ENCODE data around the gene ATRX. TPM values are rescaled to one million over a fixed set of nuclear protein-coding genes. Genes with fewer than 3 reads are reported as not detected.

The ATRX gene
- total and polyA plus RNA-seq, 2 experiments from 2014 or later = 72.5 to 76.0 TPM

- H3K36me3 ChIP-seq = no peaks in the 10 kb centered on the region
- no peak overlapping the region for H3K4me3 ChIP-seq
- no peak for DNase-seq (ENCODE audit: low read depth in 1 of 2, low spot score in 1 of 2)
- no peaks in the 10 kb centered on the region for H3K27me3 ChIP-seq
- TF ChIP-seq, protein P1, sequence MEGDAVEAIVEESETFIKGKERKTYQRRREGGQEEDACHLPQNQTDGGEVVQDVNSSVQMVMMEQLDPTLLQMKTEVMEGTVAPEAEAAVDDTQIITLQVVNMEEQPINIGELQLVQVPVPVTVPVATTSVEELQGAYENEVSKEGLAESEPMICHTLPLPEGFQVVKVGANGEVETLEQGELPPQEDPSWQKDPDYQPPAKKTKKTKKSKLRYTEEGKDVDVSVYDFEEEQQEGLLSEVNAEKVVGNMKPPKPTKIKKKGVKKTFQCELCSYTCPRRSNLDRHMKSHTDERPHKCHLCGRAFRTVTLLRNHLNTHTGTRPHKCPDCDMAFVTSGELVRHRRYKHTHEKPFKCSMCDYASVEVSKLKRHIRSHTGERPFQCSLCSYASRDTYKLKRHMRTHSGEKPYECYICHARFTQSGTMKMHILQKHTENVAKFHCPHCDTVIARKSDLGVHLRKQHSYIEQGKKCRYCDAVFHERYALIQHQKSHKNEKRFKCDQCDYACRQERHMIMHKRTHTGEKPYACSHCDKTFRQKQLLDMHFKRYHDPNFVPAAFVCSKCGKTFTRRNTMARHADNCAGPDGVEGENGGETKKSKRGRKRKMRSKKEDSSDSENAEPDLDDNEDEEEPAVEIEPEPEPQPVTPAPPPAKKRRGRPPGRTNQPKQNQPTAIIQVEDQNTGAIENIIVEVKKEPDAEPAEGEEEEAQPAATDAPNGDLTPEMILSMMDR (IDR thresholded peaks at IDR 0.05; ENCODE audit: low read depth, low read length) = no peak
- peaks cover 4% of the 10 kb centered on the region for H3K9me3 ChIP-seq (ENCODE audit: low read depth)
- H3K27ac ChIP-seq = no peak overlapping the region
- no peaks in the 10 kb centered on the region for H3K4me1 ChIP-seq (ENCODE audit: low read depth)
Measured at GRCh38 chrX:77658886-77659285, 127.1 kb downstream of the ATRX start.

DNA sequence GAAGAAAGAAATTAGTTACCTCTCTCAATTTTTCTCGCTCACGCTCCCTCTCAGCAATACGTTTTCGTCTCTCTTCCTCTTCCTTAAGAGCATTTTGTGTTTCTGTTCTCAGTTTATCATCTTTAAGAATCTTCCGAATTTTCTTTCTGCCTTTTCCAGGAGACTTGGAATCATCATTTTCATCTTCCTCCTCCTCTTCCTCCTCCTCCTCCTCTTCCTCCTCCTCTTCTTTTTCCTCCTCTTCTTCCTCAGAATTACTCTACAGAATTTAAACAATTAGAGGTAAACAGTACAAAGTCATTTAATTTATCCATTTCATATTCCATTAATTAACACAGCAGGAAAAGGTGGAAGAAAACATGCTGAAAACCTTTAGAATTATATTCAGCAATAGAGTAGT lies 133.9 kb downstream of the ATRX start:
- no peaks in the 10 kb centered on the region for H3K4me1 ChIP-seq (ENCODE audit: low read depth)
- no peaks in the 10 kb centered on the region for H3K9me3 ChIP-seq (ENCODE audit: low read depth)
- TF ChIP-seq, protein P1 (IDR thresholded peaks at IDR 0.05; ENCODE audit: low read depth, low read length) = no peak
- H3K27me3 ChIP-seq = no peaks in the 10 kb centered on the region
- peaks cover 5% of the 10 kb centered on the region for H3K36me3 ChIP-seq
- H3K27ac ChIP-seq = no peak overlapping the region
- no peak overlapping the region for H3K4me3 ChIP-seq
- DNase-seq (ENCODE audit: low read depth in 1 of 2, low spot score in 1 of 2) = no peak

DNA sequence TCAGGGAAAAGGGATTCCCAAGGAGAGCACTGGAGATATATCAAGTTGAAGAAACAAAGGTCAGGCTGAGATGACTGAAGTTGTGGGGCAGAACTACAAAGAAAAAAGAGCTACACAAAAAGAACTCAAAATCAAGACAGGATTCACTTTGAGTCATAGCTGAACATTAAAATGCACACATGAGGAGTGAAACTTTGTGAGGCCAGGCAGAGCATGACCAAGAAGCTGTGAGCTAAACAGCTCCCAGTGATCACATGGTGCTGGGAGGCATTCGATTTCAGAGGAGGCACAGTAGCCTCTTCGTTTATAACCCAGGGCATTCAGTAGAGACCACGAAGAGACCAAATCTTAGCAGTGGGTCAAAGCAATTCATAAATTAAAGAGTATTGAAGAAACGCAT lies 145.3 kb downstream of the ATRX start:
- Histone ChIP-seq H3K36me3 (no peaks in the 10 kb centered on the region), H3K4me3 (no peak overlapping the region), H3K27me3 (no peaks in the 10 kb centered on the region), H3K9me3 (ENCODE audit: low read depth) (no peaks in the 10 kb centered on the region), H3K4me1 (ENCODE audit: low read depth) (no peaks in the 10 kb centered on the region), H3K27ac (no peak overlapping the region)
- no peak for DNase-seq (ENCODE audit: low read depth in 1 of 2, low spot score in 1 of 2)
- TF ChIP-seq, protein P1 (IDR thresholded peaks at IDR 0.05; ENCODE audit: low read depth, low read length) = no peak

- DNase-seq (ENCODE audit: low read depth in 1 of 2, low spot score in 1 of 2) = no peak
- no peaks in the 10 kb centered on the region for H3K4me1 ChIP-seq (ENCODE audit: low read depth)
- H3K27me3 ChIP-seq = no peaks in the 10 kb centered on the region
- TF ChIP-seq, protein P1 (IDR thresholded peaks at IDR 0.05; ENCODE audit: low read depth, low read length) = no peak
- no peak overlapping the region for H3K27ac ChIP-seq
- no peaks in the 10 kb centered on the region for H3K36me3 ChIP-seq
- no peaks in the 10 kb centered on the region for H3K9me3 ChIP-seq (ENCODE audit: low read depth)
- no peak overlapping the region for H3K4me3 ChIP-seq
Measured at GRCh38 chrX:77639820-77640219, 146.2 kb downstream of the ATRX start.

- H3K27me3 ChIP-seq = no peaks in the 10 kb centered on the region
- no peaks in the 10 kb centered on the region for H3K36me3 ChIP-seq
- H3K9me3 ChIP-seq (ENCODE audit: low read depth) = no peaks in the 10 kb centered on the region
- H3K4me1 ChIP-seq (ENCODE audit: low read depth) = no peaks in the 10 kb centered on the region
- H3K27ac ChIP-seq = no peak overlapping the region
- DNase-seq (ENCODE audit: low read depth in 1 of 2, low spot score in 1 of 2) = no peak
- TF ChIP-seq, protein P1 (IDR thresholded peaks at IDR 0.05; ENCODE audit: low read depth, low read length) = no peak
- no peak overlapping the region for H3K4me3 ChIP-seq
Measured at GRCh38 chrX:77638397-77638796, 147.6 kb downstream of the ATRX start.

GRCh38 chrX:77635373-77635772 lies 150.6 kb downstream of the ATRX start:
- Histone ChIP-seq H3K27ac (no peak overlapping the region), H3K27me3 (no peaks in the 10 kb centered on the region), H3K4me1 (ENCODE audit: low read depth) (no peaks in the 10 kb centered on the region), H3K9me3 (ENCODE audit: low read depth) (no peaks in the 10 kb centered on the region), H3K36me3 (no peaks in the 10 kb centered on the region), H3K4me3 (no peak overlapping the region)
- TF ChIP-seq, protein P1 (IDR thresholded peaks at IDR 0.05; ENCODE audit: low read depth, low read length) = no peak
- no peak for DNase-seq (ENCODE audit: low read depth in 1 of 2, low spot score in 1 of 2)

All from cardiac muscle cell (in vitro differentiated cells and primary cell).